GM19372 (cell line): ENCODE data around the gene POT1.

Experiments
- ATAC-seq: cut with Tn5 transposase; IDR thresholded peaks from one replicate; pipeline ENCODE4 v1.9.1; 2021; ENCODE audit warnings: mild to moderate bottlenecking, low read depth, moderate library complexity; ENCODE audit not compliant: unreplicated experiment

POT1 gene

DNA sequence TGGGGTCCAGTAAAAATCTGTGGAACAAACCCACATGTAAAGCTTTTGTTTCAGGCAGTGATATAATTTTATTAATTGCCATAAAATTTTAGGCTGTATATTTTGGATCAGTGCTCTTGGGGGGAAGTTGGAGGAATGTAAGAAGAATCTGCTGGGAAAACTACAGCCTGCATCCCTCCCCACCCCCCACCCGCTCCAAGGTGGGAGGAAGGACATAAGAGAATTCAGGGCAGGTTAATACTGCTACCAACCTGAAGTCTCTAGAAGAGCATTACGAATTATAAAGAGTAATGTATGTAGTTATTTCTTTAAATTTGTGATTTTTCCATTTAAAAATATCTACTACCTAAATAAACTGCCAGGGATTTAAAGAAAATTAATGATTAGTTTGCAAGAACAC is 116.9 kb downstream of the POT1 start:
- no peak for ATAC-seq

DNA sequence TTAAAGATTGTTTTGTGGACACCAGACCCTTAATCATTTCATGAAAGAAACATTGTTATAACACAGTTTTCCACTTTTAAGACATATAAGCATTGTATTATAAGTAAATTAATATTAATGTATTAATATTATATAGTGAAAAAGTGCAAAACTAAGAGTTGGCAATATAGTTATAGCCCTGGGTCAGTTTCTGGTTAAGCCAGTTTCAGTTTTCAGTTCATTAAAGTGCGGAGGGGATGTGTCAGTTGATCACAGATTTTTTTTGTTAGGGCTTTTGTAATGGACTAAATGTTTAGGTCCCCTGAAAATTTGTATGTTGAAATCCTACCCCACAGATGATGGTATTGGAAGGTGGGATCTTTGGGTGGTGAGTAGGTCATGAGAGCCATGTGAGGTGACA is 118.3 kb downstream of the POT1 start:
- ATAC-seq, result no peak

DNA sequence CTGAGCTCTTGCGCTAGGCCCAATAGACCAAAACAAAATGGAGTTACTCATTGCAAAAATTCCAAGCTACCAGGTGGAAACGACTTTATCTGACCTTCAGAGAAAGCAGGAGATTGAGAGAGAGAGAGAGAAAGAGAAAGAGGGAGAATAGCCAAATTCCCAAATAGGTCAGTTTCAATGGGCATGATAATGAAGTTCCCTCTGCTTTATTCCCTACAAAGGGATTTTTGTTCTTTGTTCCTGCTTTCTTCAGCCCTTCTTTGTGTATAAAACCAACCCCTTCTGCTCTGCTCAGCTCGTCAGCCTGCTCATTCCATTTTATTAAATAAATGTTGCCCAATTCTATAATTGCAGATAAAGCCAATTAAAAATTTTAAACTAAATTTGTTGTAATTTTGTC is 119.0 kb downstream of the POT1 start:
- ATAC-seq, result no peak

DNA sequence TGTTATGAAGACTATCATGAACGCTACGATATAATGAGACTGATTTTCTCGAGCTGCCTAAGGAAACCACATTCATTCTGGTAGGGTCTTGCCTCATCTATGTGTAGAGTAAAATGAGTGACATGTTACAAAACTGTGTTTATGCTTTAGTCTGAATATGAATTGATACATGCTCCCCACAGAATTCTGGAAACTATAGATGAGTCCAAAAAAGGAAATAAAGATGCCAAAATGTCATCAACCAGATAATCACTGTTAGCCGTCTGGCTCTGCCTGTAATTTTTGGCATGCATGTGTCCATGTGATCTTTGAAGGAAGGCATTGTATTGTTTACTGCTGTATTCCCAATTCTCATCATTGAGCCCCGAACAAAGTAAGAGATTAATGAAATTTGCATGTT is 121.4 kb downstream of the POT1 start:
- ATAC-seq, result no peak

DNA sequence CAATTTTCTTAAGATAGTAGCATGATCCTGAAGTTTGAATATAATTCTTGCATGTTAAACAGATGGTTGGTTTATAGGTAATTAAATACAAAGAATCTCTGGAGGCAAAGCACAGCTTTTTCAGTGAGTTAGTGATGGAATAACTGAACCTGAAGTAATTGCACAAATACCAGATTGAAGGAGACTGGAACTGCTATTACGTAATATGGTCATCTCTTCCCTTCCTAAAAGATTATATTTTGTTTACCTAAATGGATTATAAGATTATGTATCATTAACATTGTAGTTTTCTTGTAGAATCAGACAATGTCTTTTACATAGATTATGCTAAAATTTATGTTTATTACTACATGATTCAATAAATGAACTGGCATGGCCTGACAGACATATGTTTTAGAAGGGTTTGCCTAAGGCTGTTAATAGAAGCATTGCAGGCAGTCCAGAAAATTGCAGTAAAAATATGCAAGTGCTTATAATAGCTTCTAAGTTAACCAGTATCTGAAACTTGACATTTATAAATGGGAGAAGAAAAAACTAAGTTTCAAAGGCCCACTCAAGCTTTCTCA is 128.2 kb downstream of the POT1 start:
- no peak for ATAC-seq

DNA sequence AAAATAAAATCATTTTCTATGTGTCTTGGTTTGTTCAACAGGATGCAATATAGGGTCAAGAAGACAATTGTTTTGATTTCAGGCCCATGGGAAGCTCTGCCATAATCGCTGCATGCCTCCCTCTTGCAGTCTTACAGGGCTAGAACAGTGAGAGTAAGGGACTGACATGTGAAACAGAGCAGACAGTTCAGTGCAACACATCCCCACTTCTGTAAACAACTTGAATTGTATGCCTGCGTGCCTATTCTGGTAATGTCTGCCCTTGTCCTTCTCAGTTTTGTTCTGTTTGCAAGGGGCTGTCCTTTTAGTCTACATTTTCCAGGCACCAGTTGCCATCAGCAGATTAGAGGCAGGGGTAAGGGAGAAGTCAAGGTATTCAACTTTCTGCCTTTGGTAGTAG is 129.2 kb downstream of the POT1 start:
- ATAC-seq, result no peak

DNA sequence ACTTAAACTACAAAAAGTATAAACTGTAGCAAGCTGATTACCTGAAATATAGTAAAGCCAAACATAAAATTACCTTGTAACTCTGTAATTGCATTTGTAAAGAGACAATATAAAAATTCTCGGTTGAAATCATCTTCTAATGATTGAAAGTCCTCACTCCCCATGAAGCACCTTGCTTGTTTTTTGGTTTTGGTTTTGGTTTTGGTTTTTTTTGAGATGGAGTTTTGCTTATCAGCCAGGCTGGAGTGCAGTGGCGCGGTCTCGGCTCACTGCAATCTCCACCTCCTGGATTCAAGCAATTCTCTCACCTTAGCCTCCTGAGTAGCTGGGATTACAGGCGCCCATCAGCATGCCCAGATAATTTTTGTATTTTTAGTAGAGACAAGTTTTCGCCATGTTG is 130.2 kb downstream of the POT1 start:
- ATAC-seq, result no peak

DNA sequence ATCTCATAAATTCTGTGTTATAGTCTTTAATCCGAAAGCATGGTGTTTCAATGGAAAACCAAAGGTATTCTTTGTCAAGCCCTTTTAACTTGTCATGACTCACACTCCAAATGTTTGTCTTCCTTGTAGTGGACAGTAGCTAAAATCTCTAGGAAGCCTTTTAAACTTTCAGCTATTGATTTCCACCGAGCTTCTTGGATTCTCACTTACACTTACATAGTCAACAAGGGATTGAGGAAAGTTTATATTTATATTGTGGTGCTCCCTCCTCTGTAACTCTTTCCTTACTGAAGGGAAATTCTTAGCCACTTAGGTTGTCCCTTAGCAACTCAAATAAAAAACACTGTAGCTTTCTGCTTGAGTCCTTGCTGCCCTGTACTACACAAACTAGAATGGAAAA is 132.9 kb downstream of the POT1 start:
- ATAC-seq, result no peak

DNA sequence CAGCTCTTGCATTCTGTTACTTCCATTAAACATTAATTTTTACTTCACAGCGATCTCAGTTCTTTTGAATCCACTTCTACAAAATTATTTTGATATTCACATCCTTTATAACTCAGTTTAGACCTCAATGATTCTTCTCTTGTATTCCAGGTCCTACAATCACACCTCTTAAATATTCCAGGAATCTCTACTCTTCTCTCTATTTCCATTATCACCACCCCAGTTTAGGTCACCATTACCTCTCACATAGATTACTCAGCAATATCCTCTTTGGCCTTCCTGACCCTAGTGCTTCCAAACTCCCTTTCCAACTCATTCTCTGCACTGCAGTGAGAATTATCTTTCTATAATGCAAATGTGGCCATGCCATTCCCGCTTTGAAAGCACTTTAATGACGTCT is 136.9 kb downstream of the POT1 start:
- no peak for ATAC-seq

DNA sequence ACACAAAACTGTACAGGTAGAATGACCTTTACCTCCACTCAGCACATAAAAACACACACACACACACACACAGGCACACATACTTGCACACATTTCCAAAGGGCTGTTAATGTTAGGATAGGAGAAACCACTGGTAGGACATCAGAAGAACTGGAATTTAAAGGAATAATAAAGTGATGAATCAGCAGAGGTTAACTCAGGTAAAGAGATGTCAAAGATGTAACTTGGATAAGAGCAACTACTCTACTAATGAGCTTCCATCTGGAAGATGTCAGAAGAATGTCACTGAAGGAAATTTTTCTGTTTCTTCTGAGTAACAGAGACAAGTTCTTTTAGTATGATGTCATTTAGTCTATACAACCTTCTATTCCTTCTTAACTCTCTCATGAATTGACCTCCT is 137.6 kb downstream of the POT1 start:
- ATAC-seq, result no peak

DNA sequence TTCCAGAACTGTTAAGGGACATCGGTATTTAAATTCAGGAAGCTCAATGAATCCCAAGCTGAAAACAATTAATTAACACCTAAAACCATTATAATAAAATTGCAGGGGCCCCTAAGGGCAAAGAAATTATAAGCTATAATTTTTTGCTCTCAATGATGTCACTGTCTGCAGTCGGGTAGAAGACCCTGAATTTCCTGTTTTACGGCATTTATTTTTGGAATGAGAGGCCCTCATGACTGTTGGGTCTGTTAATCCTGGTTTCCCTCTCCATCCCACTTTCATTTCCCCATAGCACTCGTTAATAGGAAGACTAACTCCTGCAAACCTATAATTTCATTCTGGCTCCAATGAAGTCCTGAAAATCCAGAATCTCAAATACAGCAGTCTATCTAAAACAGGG is 138.2 kb downstream of the POT1 start:
- no peak for ATAC-seq

DNA sequence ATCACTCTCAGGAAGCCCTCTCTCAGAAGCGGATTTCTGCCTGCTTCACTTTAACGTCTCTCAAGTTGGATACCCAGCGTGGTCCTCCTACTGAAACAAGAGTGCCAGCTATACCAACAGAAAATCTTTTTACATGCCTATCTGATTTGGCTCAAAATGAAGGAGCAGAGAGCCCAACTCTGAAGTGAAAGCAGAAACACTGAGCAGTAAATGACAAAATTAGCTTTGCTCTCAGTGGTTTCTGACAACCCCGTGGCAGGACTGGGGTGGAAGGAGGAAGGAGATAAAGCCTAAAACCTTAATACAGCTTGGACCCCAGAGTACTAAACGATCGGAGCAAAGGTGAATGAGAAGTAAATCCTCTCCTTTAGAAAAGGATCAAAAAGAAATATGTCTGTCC is 139.0 kb downstream of the POT1 start:
- no peak for ATAC-seq

DNA sequence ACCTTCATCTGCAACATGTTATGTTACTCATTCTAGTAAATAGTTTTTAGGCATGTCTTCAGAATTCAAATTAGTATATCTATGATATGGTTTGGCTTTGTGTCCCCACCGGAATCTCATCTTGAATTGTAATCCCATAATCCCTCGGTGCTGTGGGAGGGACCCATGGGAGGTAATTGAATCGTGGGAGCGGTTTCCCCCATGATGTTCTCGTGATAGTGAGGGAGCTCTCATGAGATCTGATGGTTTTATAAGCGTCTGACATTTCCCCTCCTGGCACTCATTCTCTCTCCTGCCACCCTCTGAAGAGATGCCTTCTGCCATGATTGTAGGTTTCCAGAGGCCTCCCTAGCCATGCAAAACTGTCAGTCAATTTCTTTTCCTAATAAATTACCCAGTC is 143.6 kb downstream of the POT1 start:
- ATAC-seq, result no peak

DNA sequence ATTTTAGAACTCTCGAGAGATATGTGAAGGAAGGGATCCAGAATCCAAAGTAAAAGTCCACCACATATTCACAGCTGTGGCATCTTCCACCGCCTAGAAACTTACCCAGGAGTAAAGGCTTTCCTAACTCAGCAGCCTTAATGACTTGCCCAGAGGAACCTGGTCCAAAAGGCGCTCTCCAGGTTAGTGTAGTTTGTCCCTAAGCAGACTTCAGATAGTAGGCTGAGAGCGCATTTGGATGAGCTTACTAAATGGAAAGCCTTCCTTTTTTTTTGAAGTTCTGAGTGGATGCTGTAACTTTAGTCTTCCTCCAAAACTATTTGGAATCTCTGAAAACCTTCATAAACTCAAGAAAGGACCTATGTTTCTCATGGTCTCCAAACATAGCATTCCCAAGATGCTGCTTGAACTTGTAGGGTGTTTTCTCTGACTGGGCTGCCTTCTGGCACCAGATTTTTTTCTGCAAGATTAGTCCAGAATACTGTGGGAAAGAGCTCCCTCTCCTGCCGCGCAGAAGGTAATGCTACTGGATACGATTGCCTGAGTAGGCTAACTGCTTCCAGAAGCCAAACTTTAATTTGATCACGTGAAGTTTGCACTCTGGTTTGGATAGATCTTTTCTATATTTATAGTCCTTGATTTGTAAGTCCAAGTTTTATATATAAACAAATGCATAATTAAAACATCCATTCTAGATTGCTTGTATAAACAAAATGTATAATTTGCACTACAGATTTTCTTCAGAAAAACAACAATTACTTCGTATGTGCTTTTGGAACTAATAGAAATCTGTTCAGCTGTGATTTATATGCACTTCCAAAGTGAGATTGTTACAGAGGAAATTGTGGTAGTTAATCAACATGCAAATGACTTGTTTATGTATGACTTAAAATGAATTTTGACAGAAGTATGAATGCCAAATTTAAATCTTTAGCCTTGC is 144.5 kb downstream of the POT1 start:
- ATAC-seq, result peak; percentile 85

DNA sequence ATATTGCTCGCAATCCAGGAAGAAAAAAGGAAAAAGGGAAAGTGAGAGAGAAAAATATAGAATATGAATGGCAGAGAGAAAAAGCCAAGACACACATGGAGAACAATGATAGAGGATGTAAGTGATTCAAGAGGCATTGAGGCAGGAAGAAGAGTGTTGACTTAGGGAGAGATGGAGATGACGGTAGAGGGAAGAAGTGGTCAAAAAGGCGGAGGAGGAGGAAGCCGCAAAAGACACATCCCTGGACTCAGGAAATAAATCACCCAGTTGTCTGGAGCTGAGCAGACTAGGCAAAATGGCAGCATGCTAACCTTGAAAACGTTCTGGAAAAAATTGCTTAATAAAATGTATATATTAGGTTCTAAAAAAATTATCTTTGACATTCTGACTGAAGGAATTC is 146.4 kb downstream of the POT1 start:
- no peak for ATAC-seq

DNA sequence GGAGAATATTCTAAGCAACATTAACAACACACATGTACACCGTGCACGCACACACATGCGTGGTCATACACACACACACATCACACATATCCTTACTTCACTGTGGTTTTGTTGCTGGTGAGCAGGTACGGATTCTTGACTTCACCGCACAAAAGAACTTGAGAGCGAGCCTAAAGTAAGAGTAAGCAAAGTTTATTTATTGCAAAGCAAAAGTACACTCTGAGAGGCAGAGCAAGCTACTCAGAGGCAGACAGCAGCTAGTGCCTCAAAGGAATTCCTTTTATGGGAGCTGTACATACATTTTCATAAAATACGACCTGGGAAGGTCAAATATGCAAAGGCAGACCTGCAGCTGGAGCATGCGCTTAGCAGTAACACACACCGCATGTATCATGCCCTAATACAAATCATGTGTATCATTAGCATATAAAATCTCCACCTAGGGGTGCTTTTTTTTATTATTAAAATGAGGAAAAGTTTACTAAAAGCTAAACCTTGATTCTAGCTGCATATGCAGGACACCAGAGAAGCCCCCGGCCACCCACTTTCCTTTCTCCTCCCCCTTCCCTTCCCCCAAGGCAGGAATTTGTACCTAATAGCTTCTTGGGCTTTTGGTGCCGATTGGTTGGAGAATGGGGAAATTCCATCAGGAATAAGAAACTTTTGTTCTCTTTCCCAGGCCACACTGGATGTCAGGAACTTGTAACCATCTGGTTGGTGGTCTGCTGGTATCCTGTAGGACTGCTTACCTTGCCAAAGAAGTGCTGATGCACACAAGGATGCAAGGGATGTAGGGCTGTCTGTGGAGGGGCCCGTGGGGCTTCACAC is 147.5 kb downstream of the POT1 start:
- ATAC-seq, result no peak

DNA sequence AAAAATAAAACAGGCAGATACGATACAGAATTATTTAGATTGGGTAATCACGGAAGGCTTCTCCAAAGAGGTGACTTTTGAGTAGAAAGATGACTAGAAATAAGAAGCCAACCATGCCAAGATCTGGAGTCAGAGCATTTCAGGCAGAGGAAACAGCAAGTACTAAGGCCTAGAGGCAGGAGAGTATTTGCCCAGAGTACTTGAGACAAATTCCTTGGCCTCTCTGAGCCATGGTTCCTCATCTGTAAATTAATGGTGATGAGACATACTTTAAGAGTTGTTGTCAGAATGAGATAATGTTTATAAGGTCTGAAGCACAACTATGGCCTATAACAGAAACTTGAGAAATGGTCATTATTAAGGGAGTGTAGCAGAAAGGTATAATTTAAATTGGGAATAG is 148.2 kb downstream of the POT1 start:
- no peak for ATAC-seq

DNA sequence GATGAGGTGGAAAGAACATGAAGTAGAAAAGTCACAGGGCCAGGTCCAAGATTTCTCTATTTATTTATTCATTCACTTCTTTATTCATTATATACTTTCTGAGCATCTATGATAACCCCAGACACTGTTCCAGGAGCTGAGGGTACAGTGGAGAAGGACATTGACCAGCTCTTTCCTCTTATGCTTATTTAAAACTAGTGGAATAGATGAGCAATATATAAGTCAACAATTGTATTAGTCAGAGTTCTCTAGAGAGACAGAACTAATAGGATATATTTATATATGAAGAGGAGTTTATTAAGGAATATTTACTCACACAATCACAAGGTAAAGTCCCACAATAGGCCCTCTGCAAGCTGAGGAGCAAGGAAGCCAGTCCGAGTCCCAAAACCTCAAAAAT is 149.0 kb downstream of the POT1 start:
- no peak for ATAC-seq

DNA sequence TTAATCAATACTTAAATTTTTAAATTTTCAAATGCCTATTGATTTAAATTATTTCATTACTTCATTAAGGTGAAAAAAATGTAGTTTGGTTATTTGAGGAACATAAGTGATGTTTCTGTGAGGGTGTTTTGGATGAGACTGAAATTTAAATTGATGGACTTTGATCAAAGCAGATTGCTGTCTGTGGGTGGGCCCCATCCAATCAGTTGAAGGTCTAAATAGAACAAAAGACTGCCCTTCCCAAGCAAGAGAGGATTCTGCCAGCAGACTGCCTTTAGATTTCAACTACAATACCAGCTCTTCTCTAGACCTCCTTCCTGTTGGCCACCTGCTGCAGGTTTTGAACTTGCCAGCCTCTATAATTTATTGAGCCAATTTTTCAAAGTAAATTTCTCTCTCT is 149.6 kb downstream of the POT1 start:
- ATAC-seq, result no peak

DNA sequence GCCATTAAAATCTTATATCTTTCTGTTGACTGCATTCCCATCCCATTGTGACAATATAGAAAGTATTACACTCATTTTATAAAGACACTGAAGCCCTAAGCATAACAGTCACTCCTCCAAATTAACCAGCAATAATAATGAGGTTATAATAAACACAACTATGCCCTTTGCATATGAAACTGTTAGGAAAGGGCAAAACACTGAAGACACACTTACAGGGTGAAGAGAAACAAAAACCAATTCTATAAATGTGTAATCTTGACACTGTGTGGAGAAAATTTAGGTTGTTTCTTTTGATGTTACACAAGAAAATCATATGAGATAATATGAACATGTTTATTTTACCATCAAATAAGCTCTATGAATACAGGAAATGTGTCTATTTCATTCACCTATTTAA is 150.0 kb downstream of the POT1 start:
- ATAC-seq, result no peak

DNA sequence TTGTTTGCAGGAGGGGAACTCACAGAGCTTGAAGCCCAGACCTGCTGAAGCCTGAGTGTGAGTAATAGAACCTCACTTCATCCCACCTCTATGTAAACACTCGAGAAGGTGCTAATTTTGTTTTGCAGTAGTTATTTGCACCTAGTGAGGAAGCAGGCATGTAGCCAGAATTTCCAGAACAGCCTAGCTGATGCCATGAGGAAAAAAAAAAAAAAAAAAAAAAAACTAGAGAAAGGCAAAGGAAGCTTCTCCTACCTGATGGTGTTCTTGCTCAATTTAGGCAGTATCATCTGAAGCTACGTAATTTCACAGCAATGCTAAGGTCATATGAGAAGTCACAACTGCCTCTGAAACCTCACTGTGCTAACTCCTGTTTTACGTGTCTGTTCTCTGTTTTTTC is 150.4 kb downstream of the POT1 start:
- no peak for ATAC-seq
